ENCODE data around the gene TOP2A. TPM values are rescaled to one million over a fixed set of nuclear protein-coding genes. Genes with fewer than 3 reads are reported as not detected.

The TOP2A gene
- total RNA-seq, 4 donors from 2014 or later, result 0.26 to 1.6 (median 1.0) TPM

DNA sequence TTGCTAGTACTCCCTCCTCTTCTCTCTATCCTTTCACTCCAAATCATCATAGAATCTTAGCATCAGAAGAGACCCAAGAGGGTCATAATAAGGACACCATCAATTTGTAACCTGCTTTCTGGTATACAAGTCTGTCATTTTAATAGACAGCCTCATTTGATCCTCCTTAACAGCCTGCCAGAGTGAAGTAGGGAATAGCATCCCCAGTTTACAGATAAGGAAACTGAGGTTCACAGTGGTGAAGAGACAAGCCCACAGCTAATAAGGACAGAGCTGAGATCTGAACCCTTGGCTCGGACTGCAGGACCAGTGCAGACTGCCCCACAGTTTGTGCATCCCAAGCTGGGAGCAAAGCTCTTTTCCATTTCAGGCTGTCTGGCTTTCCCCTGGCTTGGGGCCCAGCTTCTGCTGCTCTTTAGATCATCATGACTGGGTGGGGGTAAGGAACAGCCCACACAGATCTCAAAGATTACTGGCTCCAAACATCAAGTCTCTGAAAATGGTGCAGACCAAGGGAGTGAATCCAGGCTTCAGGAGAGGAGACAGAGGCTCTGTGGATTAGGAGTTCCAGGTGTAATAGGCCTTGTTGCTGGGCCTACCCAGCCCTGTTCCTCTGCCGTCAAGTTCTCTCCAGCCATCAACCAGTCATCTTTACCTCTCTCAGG lies 15.3 kb upstream of the TOP2A start:
- in situ Hi-C loops (cut with MboI; ENCODE audit: low sequenced_read_pairs in 4 of 4), result loop anchor here in 1 of 4 donors (25.0 kb wide), 1 partner anchor 104 kb away; no protein-coding TSS in a partner anchor
- H3K9me3 ChIP-seq, result no peaks in the 10 kb centered on the region
- H3K4me1 ChIP-seq, result peaks cover 0 to 8% of the 10 kb centered on the region in 2 donors
- intact Hi-C loops (cut with DNase I; ENCODE audit: low total_unique reads), result loop anchor here (5.0 kb wide), 1 partner anchor 71 kb away; the partner anchor contains the start of gene GJD3
- no peak for DNase-seq
- TF ChIP-seq, protein P1, sequence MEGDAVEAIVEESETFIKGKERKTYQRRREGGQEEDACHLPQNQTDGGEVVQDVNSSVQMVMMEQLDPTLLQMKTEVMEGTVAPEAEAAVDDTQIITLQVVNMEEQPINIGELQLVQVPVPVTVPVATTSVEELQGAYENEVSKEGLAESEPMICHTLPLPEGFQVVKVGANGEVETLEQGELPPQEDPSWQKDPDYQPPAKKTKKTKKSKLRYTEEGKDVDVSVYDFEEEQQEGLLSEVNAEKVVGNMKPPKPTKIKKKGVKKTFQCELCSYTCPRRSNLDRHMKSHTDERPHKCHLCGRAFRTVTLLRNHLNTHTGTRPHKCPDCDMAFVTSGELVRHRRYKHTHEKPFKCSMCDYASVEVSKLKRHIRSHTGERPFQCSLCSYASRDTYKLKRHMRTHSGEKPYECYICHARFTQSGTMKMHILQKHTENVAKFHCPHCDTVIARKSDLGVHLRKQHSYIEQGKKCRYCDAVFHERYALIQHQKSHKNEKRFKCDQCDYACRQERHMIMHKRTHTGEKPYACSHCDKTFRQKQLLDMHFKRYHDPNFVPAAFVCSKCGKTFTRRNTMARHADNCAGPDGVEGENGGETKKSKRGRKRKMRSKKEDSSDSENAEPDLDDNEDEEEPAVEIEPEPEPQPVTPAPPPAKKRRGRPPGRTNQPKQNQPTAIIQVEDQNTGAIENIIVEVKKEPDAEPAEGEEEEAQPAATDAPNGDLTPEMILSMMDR (IDR thresholded peaks at IDR 0.05 in 4 of 5, conservative IDR thresholded peaks at IDR 0.05 in 1 of 5), result no peak
- TF ChIP-seq POLR2A (IDR thresholded peaks at IDR 0.05), result no peak
- no peaks in the 10 kb centered on the region for H3K27me3 ChIP-seq
- H3K4me3 ChIP-seq, result no peak overlapping the region
- ATAC-seq, result no peak
- H3K27ac ChIP-seq, result peak overlapping the region in 1 of 4 donors; percentile 12
- H3K36me3 ChIP-seq, result no peaks in the 10 kb centered on the region

GRCh38 chr17:40431231-40431602 lies 13.5 kb upstream of the TOP2A start:
- in situ Hi-C loops (cut with MboI; ENCODE audit: low sequenced_read_pairs in 4 of 4) (loop anchor here in 1 of 4 donors (25.0 kb wide), 1 partner anchor 106 kb away; no protein-coding TSS in a partner anchor), intact Hi-C loops (cut with DNase I; ENCODE audit: low total_unique reads) (loop anchor here (5.0 kb wide), 1 partner anchor 69 kb away; the partner anchor contains the start of gene GJD3)
- Histone ChIP-seq H3K4me1 (peaks cover 0 to 8% of the 10 kb centered on the region in 2 donors), H3K9me3 (no peaks in the 10 kb centered on the region), H3K36me3 (no peaks in the 10 kb centered on the region), H3K4me3 (no peak overlapping the region), H3K27me3 (no peaks in the 10 kb centered on the region), H3K27ac (no peak overlapping the region)
- TF ChIP-seq POLR2A (IDR thresholded peaks at IDR 0.05), result no peak
- TF ChIP-seq, protein P1 (IDR thresholded peaks at IDR 0.05 in 4 of 5, conservative IDR thresholded peaks at IDR 0.05 in 1 of 5), result no peak
- DNase-seq (no peak), ATAC-seq (no peak)

- no peak overlapping the region for H3K4me3 ChIP-seq
- ATAC-seq, result no peak
- intact Hi-C loops (cut with DNase I; ENCODE audit: low total_unique reads), result loop anchor here (5.0 kb wide), 1 partner anchor 68 kb away; the partner anchor contains the start of gene GJD3
- in situ Hi-C loops (cut with MboI; ENCODE audit: low sequenced_read_pairs in 4 of 4), result loop anchor here in 1 of 4 donors (25.0 kb wide), 1 partner anchor 107 kb away; no protein-coding TSS in a partner anchor
- H3K27ac ChIP-seq, result no peak overlapping the region
- no peaks in the 10 kb centered on the region for H3K9me3 ChIP-seq
- H3K27me3 ChIP-seq, result no peaks in the 10 kb centered on the region
- H3K36me3 ChIP-seq, result no peaks in the 10 kb centered on the region
- peaks cover 0 to 8% of the 10 kb centered on the region in 2 donors for H3K4me1 ChIP-seq
- no peak for TF ChIP-seq POLR2A (IDR thresholded peaks at IDR 0.05)
- TF ChIP-seq, protein P1 (IDR thresholded peaks at IDR 0.05 in 4 of 5, conservative IDR thresholded peaks at IDR 0.05 in 1 of 5), result no peak
- DNase-seq, result no peak
Observed at GRCh38 chr17:40430272-40431230, 12.9 kb upstream of the TOP2A start.

DNA sequence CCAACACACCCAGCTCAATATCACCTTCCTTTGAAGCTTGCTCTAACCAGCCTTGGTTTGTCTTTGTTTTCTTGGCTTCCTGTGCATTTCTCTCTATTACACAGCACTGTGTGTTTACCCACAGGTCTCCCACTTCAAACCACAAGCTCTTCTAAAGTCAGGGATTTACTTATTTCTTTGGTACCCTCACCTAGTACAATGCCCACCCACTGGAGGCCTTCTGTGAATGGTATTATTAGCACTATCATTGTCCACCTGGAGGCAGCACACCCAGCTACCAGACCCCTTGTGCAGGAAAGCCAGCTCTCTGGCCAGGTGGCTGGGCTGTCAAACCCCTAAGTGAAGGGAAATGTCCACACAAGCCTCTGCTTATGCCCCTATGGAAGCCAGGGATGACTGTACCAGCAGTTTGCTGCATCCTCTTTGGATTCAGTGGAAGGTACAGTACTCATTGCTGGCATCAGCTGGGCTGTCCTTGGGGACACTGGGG lies 9.4 kb upstream of the TOP2A start:
- Histone ChIP-seq H3K27ac (no peak overlapping the region), H3K4me1 (peaks cover 6 to 8% of the 10 kb centered on the region in 2 donors), H3K9me3 (no peaks in the 10 kb centered on the region), H3K36me3 (no peaks in the 10 kb centered on the region), H3K4me3 (no peak overlapping the region), H3K27me3 (no peaks in the 10 kb centered on the region)
- no peak for ATAC-seq
- intact Hi-C loops (cut with DNase I; ENCODE audit: low total_unique reads), result no loop called here
- no peak for DNase-seq
- in situ Hi-C loops (cut with MboI; ENCODE audit: low sequenced_read_pairs in 4 of 4), result loop anchor here in 1 of 4 donors (25.0 kb wide), 1 partner anchor 110 kb away; no protein-coding TSS in a partner anchor
- TF ChIP-seq, protein P1 (IDR thresholded peaks at IDR 0.05 in 4 of 5, conservative IDR thresholded peaks at IDR 0.05 in 1 of 5), result no peak
- no peak for TF ChIP-seq POLR2A (IDR thresholded peaks at IDR 0.05)
